Measurements from ENCODE around the gene OR1I1.
"Not testable (repeated sequence)": the region's sequence is repeated elsewhere in the genome, so short reads cannot be mapped to it uniquely, and the experiment has no call there.

OR1I1 gene

GRCh38 chr19:15081911-15082310 lies at the start of gene OR1I1:
TSS of gene OR1I1 (plus strand) at chr19:15082211. CDS start at chr19:15087066, 4,855 bp downstream.
- no peak for DNase-seq
- TF ChIP-seq GATA1 (IDR thresholded peaks at IDR 0.05; ENCODE audit: low read depth, low read length) (no peak), POLR2A (IDR thresholded peaks at IDR 0.05; ENCODE audit: low read length) (no peak)

GRCh38 chr19:15035795-15036311 lies 46.2 kb upstream of the OR1I1 start:
- no peak for DNase-seq
- no peak for TF ChIP-seq GATA1 (IDR thresholded peaks at IDR 0.05; ENCODE audit: low read depth, low read length)
- TF ChIP-seq POLR2A (IDR thresholded peaks at IDR 0.05; ENCODE audit: low read length) = no peak

- TF ChIP-seq GATA1 (IDR thresholded peaks at IDR 0.05; ENCODE audit: low read depth, low read length) = no peak
- no peak for TF ChIP-seq POLR2A (IDR thresholded peaks at IDR 0.05; ENCODE audit: low read length)
- no peak for DNase-seq
Observed at GRCh38 chr19:15037586-15037985, 44.4 kb upstream of the OR1I1 start.

GRCh38 chr19:15038294-15038693 lies 43.7 kb upstream of the OR1I1 start:
- no peak for DNase-seq
- TF ChIP-seq GATA1 (IDR thresholded peaks at IDR 0.05; ENCODE audit: low read depth, low read length) (no peak), POLR2A (IDR thresholded peaks at IDR 0.05; ENCODE audit: low read length) (no peak)

- TF ChIP-seq GATA1 (IDR thresholded peaks at IDR 0.05; ENCODE audit: low read depth, low read length) = no peak
- DNase-seq = no peak
Observed at GRCh38 chr19:15042003-15042402, 40.0 kb upstream of the OR1I1 start.

- no peak for DNase-seq
- TF ChIP-seq GATA1 (IDR thresholded peaks at IDR 0.05; ENCODE audit: low read depth, low read length) (no peak), POLR2A (IDR thresholded peaks at IDR 0.05; ENCODE audit: low read length) (no peak)
Observed at GRCh38 chr19:15042826-15043225, 39.2 kb upstream of the OR1I1 start.

- no peak for DNase-seq
- TF ChIP-seq POLR2A (IDR thresholded peaks at IDR 0.05; ENCODE audit: low read length) (no peak), GATA1 (IDR thresholded peaks at IDR 0.05; ENCODE audit: low read depth, low read length) (no peak)
Observed at GRCh38 chr19:15045506-15045905, 36.5 kb upstream of the OR1I1 start.

GRCh38 chr19:15047680-15048079 lies 34.3 kb upstream of the OR1I1 start:
- no peak for TF ChIP-seq POLR2A (IDR thresholded peaks at IDR 0.05; ENCODE audit: low read length)
- no peak for TF ChIP-seq GATA1 (IDR thresholded peaks at IDR 0.05; ENCODE audit: low read depth, low read length)
- DNase-seq = no peak

- no peak for TF ChIP-seq POLR2A (IDR thresholded peaks at IDR 0.05; ENCODE audit: low read length)
- TF ChIP-seq GATA1 (IDR thresholded peaks at IDR 0.05; ENCODE audit: low read depth, low read length) = no peak
Observed at GRCh38 chr19:15048128-15048527, 33.9 kb upstream of the OR1I1 start.

GRCh38 chr19:15048885-15049541 lies 33.0 kb upstream of the OR1I1 start, which contains the start of gene CASP14:
TSS of gene CASP14 (plus strand) at chr19:15049480. CDS start at chr19:15052252, 2,772 bp downstream.
- TF ChIP-seq POLR2A (IDR thresholded peaks at IDR 0.05; ENCODE audit: low read length) = no peak
- TF ChIP-seq GATA1 (IDR thresholded peaks at IDR 0.05; ENCODE audit: low read depth, low read length) = no peak

More at GRCh38 chr19:15048128-15048527, 33.9 kb upstream of the OR1I1 start:
- DNase-seq = no peak

GRCh38 chr19:15050639-15051038 lies 31.4 kb upstream of the OR1I1 start:
- no peak for TF ChIP-seq GATA1 (IDR thresholded peaks at IDR 0.05; ENCODE audit: low read depth, low read length)
- no peak for TF ChIP-seq POLR2A (IDR thresholded peaks at IDR 0.05; ENCODE audit: low read length)
- DNase-seq = no peak

More at GRCh38 chr19:15048885-15049541, 33.0 kb upstream of the OR1I1 start, which contains the start of gene CASP14:
- no peak for DNase-seq

GRCh38 chr19:15062036-15062435 lies 20.0 kb upstream of the OR1I1 start:
- no peak for DNase-seq
- TF ChIP-seq GATA1 (IDR thresholded peaks at IDR 0.05; ENCODE audit: low read depth, low read length) = no peak
- no peak for TF ChIP-seq POLR2A (IDR thresholded peaks at IDR 0.05; ENCODE audit: low read length)

- not testable (repeated sequence) for DNase-seq
Observed at GRCh38 chr19:15070386-15070785, 11.6 kb upstream of the OR1I1 start.

GRCh38 chr19:15072930-15073647 lies 8.9 kb upstream of the OR1I1 start:
- no peak for TF ChIP-seq GATA1 (IDR thresholded peaks at IDR 0.05; ENCODE audit: low read depth, low read length)
- TF ChIP-seq POLR2A (IDR thresholded peaks at IDR 0.05; ENCODE audit: low read length) = no peak
- DNase-seq = no peak

- TF ChIP-seq POLR2A (IDR thresholded peaks at IDR 0.05; ENCODE audit: low read length) = no peak
- TF ChIP-seq GATA1 (IDR thresholded peaks at IDR 0.05; ENCODE audit: low read depth, low read length) = no peak
- DNase-seq = no peak
Observed at GRCh38 chr19:15074371-15074770, 7.6 kb upstream of the OR1I1 start.

Measured in erythroblast (primary cell).